Measurements from ENCODE around the gene SNRNP70.
A peak's percentile ranks its signal among the peaks of the same experiment; 100 is the strongest.
"Not testable (repeated sequence)": the region's sequence is repeated elsewhere in the genome, so short reads cannot be mapped to it uniquely, and the experiment has no call there.

Gene SNRNP70, protein sequence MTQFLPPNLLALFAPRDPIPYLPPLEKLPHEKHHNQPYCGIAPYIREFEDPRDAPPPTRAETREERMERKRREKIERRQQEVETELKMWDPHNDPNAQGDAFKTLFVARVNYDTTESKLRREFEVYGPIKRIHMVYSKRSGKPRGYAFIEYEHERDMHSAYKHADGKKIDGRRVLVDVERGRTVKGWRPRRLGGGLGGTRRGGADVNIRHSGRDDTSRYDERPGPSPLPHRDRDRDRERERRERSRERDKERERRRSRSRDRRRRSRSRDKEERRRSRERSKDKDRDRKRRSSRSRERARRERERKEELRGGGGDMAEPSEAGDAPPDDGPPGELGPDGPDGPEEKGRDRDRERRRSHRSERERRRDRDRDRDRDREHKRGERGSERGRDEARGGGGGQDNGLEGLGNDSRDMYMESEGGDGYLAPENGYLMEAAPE

DNA sequence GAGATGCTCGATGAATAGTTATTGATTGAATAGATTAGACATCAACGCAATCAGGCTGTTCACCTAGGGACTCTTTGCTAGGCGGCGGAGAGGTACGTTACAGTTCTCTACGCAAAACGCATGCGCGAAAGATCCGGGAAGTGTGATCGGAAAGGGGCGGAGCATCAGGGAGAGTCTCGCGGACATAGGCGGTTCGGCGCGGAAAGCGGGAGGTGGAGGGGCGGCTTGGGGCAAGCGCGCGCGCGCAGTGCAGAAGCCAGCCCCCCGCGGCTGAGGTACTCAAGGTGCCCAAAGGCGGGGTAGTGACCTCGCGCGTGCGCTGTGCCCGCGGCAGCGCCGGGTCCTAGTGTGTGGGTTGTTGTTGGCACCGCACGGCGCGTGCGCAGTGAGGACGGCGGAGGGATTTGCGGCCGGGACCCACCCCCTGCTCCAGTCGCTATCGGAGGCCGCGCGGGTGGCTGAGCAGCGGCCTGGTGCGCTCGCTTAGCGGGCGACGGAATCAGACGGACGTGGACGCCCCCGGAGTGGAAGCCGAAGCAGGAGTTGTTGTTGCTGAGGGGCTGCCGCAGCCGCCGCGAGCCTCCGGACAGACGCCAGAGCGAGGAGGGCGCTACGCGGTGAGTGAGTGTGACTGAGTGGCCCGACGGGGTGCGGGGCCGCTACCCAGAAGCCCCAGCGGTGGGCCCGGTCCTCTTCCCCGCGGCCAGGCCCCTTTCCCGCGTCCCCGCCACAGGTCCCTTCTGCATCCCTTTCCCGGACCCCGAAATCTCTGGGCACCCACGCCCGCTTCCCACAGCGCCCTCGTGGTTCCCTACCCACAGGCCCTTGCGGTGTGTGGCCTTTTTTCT, at the start of gene SNRNP70:
Gene SNRNP70, plus strand, starts transcription at position 432 of the 848 bp plus-strand sequence. CDS start 964 bp downstream, outside the sequence.
- H3K4me3 ChIP-seq (replicated peaks; ENCODE audit: low read depth, low read length): peak within 1 kb of the TSS; percentile 89
- DNase-seq (ENCODE audit: extremely low read depth, low read depth): peak; percentile 90

DNA sequence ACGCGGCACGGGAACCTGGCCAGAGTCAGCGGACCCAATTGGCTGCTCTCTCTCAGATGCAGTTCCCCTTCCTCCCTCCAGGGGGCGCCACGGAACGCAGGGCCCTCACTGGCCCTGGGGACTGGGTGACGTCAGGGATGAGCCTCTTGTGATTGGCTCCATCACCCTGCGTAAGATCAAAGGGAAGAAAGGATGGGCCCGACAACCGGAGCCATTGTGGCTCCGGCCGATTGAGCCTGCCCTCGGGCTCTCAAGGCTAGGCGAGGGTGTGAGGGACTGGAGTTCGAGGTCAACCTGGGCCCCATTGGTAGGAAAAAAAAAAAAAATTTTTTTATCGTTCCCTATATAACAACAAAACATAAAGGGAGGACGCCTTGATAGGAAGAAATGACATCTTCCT, 48.4 kb upstream of the SNRNP70 start, which contains the start of gene CGB1:
Gene CGB1, minus strand, starts transcription at position 81 of the 400 bp plus-strand sequence. CDS start 184 bp downstream, outside the sequence.
- TF ChIP-seq, protein P1, sequence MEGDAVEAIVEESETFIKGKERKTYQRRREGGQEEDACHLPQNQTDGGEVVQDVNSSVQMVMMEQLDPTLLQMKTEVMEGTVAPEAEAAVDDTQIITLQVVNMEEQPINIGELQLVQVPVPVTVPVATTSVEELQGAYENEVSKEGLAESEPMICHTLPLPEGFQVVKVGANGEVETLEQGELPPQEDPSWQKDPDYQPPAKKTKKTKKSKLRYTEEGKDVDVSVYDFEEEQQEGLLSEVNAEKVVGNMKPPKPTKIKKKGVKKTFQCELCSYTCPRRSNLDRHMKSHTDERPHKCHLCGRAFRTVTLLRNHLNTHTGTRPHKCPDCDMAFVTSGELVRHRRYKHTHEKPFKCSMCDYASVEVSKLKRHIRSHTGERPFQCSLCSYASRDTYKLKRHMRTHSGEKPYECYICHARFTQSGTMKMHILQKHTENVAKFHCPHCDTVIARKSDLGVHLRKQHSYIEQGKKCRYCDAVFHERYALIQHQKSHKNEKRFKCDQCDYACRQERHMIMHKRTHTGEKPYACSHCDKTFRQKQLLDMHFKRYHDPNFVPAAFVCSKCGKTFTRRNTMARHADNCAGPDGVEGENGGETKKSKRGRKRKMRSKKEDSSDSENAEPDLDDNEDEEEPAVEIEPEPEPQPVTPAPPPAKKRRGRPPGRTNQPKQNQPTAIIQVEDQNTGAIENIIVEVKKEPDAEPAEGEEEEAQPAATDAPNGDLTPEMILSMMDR (IDR thresholded peaks at IDR 0.05; ENCODE audit: low read depth, low read length, missing control alignments): peak; percentile 61
- not testable (repeated sequence) for DNase-seq (ENCODE audit: extremely low read depth, low read depth); H3K4me3 ChIP-seq (replicated peaks; ENCODE audit: low read depth, low read length)

More for the DNA sequence above, at the start of gene SNRNP70:
- TF ChIP-seq, protein P1 (IDR thresholded peaks at IDR 0.05; ENCODE audit: low read depth, low read length, missing control alignments): no peak

- not testable (repeated sequence) for DNase-seq (ENCODE audit: extremely low read depth, low read depth); H3K4me3 ChIP-seq (replicated peaks; ENCODE audit: low read depth, low read length)
Observed at GRCh38 chr19:49038111-49038510, 47.1 kb upstream of the SNRNP70 start.

- not testable (repeated sequence) for DNase-seq (ENCODE audit: extremely low read depth, low read depth); H3K4me3 ChIP-seq (replicated peaks; ENCODE audit: low read depth, low read length)
Observed at GRCh38 chr19:49038557-49039276, 46.5 kb upstream of the SNRNP70 start.

- H3K4me3 ChIP-seq (replicated peaks; ENCODE audit: low read depth, low read length); DNase-seq (ENCODE audit: extremely low read depth, low read depth): not testable (repeated sequence)
Observed at GRCh38 chr19:49039736-49040135, 45.5 kb upstream of the SNRNP70 start.

DNA sequence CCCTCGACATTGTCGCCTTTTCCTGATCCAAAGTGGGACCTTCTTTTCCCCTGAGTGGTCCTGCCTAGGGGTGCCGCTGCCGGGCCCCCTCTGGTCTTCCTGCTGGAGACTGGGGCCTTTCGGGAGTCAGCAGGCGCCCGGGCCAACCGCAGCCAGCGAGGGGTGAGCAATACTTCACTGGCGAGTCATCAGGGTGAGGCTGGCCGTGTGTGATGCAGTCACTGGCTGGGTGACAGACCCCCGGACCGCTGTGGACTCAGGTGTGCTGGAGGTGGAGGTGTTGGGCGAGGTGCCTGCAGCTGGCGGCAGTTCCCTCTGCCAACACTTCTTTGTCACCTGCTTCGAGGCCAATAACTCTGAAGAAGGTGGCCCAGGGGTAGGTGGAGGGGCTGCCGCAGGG, 43.1 kb upstream of the SNRNP70 start:
- no peak overlapping the region for H3K4me3 ChIP-seq (replicated peaks; ENCODE audit: low read depth, low read length)
- DNase-seq (ENCODE audit: extremely low read depth, low read depth): no peak
- TF ChIP-seq, protein P1 (IDR thresholded peaks at IDR 0.05; ENCODE audit: low read depth, low read length, missing control alignments): no peak

GRCh38 chr19:49042666-49043065, 42.6 kb upstream of the SNRNP70 start:
- DNase-seq (ENCODE audit: extremely low read depth, low read depth); H3K4me3 ChIP-seq (replicated peaks; ENCODE audit: low read depth, low read length): not testable (repeated sequence)

DNA sequence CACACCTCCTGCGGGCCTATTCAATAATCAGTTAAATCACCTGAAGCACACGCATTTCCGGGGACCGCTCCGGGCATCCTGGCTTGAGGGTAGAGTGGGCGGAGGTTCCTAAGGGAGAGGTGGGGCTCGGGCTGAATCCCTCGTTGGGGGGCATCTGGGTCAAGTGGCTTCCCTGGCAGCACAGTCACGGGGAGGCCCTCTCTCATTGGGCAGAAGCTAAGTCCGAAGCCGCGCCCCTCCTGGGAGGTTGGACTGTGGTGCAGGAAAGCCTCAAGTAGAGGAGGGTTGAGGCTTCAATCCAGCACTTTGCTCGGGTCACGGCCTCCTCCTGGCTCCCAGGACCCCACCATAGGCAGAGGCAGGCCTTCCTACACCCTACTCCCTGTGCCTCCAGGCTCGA, 41.7 kb upstream of the SNRNP70 start, which contains the start of gene CGB5:
Gene CGB5, plus strand, starts transcription at position 301 of the 400 bp plus-strand sequence. CDS start 362 bp downstream, outside the sequence.
- DNase-seq (ENCODE audit: extremely low read depth, low read depth); H3K4me3 ChIP-seq (replicated peaks; ENCODE audit: low read depth, low read length): not testable (repeated sequence)

GRCh38 chr19:49049011-49049410, 36.2 kb upstream of the SNRNP70 start, which contains the start of gene CGB8:
Gene CGB8, minus strand, starts transcription at chr19:49049111. Its CDS starts 372 bp downstream, at chr19:49048739.
- not testable (repeated sequence) for DNase-seq (ENCODE audit: extremely low read depth, low read depth); H3K4me3 ChIP-seq (replicated peaks; ENCODE audit: low read depth, low read length)

- not testable (repeated sequence) for DNase-seq (ENCODE audit: extremely low read depth, low read depth); H3K4me3 ChIP-seq (replicated peaks; ENCODE audit: low read depth, low read length)
Observed at GRCh38 chr19:49049834-49050233, 35.4 kb upstream of the SNRNP70 start.

DNA sequence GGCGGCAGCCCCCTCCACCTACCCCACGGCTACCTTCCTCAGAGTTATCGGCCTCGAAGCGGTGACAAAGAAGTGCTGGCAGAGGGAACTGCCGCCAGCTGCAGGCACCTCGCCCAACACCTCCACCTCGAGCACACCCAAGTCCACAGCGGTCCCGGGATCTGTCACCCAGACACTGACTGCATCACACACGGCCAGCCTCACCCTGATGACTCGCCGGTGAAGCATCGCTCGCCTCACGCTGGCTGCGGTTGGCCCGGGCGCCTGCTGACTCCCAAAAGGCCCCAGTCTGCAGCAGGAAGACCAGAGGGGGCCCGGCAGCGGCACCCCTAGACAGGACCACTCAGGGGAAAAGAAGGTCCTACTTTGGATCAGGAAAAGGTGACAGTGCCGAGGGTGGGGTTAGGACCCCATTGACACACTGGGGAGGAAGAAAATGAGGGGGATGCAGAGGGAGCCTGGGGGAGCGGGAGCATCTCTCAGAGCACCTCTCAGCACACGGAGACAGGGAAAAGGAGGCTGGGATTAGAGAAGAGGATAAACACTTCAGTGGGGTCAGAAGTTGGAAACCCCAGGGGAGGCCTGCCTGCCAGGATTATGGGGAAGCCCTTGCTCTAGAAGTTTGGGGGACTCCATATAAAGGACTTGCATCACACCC, 34.7 kb upstream of the SNRNP70 start:
- H3K4me3 ChIP-seq (replicated peaks; ENCODE audit: low read depth, low read length); DNase-seq (ENCODE audit: extremely low read depth, low read depth): not testable (repeated sequence)

Data from HFF-Myc (cell line).